ENCODE data around the gene TRMT1L.
"Not testable (repeated sequence)": the region's sequence is repeated elsewhere in the genome, so short reads cannot be mapped to it uniquely, and the experiment has no call there.

Gene TRMT1L, protein sequence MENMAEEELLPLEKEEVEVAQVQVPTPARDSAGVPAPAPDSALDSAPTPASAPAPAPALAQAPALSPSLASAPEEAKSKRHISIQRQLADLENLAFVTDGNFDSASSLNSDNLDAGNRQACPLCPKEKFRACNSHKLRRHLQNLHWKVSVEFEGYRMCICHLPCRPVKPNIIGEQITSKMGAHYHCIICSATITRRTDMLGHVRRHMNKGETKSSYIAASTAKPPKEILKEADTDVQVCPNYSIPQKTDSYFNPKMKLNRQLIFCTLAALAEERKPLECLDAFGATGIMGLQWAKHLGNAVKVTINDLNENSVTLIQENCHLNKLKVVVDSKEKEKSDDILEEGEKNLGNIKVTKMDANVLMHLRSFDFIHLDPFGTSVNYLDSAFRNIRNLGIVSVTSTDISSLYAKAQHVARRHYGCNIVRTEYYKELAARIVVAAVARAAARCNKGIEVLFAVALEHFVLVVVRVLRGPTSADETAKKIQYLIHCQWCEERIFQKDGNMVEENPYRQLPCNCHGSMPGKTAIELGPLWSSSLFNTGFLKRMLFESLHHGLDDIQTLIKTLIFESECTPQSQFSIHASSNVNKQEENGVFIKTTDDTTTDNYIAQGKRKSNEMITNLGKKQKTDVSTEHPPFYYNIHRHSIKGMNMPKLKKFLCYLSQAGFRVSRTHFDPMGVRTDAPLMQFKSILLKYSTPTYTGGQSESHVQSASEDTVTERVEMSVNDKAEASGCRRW

DNA sequence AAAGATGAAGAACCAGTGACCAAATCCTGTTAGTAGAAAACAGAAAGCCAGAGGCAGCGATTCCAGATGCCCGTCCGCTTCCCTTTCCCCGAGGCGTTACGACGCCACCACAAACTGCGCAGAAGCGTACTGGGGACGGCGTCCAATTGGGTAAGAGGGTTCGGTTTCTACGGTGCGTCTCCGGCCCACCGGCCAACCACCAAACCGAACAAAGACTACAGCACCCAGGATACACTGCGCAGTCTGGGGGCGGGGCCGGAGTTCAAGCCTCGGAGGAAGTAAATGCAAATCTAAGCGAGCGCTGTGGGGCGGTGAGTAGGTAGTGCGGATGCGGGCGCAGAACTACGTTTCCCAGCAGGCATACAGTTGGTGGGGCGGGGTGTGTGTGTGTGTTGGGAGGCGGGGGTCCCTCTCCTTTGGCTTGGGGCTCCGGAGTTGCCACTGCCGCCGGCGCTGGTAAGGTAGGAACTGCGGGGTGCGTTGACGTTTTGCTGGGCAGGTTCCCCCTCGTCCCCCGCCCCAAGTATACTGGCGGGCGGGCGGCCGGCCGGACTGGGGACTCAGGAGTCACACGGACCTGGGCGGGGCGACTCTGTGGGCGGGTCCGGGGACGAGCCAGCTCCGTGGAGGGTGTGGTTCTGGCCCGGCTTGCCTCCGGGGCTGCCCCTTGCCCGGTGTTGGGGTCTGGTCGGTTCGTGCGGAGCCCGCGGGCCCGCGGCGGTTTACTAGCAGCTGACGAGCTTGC is at the start of gene TRMT1L, which contains the start of gene SWT1:
TSS of gene TRMT1L (minus strand) at position 100 of the 745 bp plus-strand sequence. CDS start 241 bp downstream, outside the sequence.
TSS of gene SWT1 (plus strand) at position 314 of the 745 bp plus-strand sequence. CDS start 3,675 bp downstream, outside the sequence.
- peak; percentile 96 to 99 (median 98) for DNase-seq (ENCODE audit: low read depth in 4 of 4, low spot score in 1 of 4)

DNA sequence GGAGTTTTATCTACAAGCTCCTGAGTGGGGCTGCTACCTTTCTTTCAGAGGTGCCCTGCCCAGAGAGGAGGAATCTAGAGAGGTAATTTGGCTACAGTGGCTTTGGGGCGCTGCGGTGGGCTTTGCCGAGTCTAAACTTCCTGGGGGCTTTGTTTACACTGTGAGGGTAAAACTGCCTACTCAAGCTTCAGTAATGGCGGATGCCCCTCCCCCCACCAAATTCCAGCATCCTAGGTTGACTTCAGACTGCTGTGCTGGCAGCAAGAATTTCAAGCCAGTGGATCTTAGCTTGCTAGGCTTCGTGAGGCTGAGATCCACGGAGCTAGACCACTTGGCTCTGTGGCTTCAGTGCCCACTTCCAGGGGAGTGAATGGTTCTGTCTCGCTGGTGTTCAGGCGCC is 44.1 kb upstream of the TRMT1L start:
- no peak for DNase-seq (ENCODE audit: low read depth in 4 of 4, low spot score in 1 of 4)

DNA sequence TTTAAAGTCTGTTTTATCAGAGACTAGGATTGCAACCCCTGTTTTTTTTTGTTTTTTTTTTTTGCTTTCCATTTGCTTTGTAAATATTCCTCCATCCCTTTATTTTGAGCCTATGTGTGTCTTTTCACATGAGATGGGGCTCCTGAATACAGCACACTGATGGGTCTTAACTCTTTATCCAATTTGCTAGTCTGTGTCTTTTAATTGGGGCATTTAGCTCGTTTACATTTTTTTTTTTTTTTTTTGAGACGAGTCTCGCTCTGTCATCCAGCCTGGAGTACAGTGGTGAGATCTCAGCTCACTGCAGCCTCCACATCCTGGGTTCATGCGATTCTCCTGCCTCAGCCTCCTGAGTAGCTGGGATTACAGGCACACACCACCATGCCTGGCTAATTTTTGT is 42.0 kb upstream of the TRMT1L start:
- DNase-seq (ENCODE audit: low read depth in 4 of 4, low spot score in 1 of 4): not testable (repeated sequence)

DNA sequence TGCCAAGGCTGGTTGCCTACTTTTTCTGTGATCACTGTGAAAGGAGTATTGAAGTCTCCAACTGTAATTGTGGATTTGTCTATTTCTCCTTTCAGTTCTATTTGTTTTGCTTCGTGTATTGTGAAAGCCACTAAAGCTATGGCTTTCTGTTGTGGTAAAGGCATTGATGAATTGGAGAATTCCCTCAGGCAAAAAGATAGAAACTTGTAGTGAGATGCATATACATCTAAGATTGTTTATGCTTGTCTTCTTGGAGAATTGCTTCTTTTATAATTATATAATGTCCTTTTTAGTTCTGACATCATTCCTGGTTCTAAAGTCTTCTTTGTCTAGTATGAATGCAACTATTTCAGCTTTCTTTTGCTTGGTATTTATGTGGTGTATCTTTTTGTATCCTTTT is 37.0 kb upstream of the TRMT1L start:
- no peak for DNase-seq (ENCODE audit: low read depth in 4 of 4, low spot score in 1 of 4)

DNA sequence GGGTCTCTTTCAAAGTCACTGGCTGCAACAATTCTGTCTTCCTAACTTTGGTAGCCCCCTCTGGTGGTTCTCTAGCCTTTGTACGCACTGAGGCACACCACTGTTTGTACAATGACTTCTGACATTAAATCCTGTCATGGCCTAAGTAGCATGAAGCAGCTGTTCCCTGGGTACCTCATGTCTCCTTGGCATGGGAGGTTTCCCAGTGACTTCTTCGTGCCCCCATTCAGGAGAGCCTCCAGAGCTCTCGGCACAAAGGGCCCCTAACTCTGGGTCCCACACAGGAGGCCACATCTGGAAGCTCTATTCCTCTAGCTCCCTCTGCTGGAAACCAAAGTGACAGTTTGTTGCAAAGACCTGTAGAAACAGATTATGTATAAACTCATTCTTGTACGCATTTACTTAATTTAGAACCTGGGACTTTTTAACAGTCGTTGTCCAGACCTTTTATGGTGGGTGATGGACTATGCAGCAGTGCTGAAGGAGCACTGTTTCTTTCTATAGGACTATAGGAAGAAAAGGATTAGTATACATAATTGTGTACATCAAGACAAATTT is 13.6 kb upstream of the TRMT1L start:
- DNase-seq (ENCODE audit: low read depth in 4 of 4, low spot score in 1 of 4): no peak

DNA sequence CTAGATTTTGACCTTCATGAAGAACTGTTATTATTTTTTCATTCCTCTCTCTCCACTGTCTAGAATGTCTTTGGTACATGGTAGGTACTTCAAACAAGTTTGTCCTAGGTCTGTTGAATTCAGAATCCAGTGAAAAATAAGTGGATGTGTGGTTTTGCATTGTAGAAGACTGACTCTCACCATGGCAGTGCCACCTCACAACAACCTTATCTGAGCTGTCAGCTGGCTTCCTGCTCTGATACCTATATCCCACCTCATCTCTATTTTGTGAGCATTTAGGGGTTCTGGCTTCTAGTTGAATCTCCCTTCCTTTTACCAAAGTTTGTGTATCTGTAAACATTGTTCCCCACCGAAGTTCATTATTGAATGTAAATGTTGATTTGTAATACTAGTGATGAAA is 9.4 kb upstream of the TRMT1L start:
- no peak for DNase-seq (ENCODE audit: low read depth in 4 of 4, low spot score in 1 of 4)

DNA sequence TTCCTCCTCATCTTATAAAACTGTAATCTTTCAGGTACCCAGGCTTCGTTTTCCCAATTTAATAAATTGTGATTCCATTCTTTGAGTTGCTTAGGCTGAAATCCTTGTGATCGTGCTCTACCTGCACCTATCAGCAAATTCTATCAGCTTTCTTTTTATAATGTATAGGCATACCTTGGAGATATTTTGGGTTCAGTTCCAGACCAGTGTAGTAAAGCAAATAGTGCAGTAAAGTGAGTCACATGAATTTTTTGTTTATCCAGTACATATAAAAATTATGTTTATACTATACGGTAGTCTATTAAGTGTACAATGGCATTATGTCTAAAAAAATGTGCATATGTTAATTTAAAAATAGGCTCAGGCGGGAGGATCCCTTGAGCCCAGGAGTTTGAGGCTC is 5.7 kb upstream of the TRMT1L start:
- no peak for DNase-seq (ENCODE audit: low read depth in 4 of 4, low spot score in 1 of 4)

DNA sequence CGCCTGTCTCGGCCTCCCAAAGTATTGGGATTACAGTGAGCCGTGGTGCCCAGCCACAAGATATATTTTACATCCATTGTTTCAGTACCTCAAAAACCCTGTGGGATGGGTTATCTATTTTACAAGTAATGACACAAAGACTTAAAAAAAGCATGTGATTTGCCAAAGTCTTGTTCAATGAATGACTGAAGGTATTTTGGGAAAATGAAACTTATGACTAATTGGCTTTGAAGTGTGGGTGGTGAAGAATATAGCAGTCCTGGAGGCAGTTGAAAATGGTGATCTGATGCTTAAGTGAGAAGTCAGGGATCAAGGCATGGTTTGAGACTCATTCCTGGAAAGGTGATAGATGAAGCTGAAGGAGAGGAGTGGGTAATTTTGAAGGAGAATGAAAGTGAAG is 3.2 kb upstream of the TRMT1L start:
- no peak for DNase-seq (ENCODE audit: low read depth in 4 of 4, low spot score in 1 of 4)

DNA sequence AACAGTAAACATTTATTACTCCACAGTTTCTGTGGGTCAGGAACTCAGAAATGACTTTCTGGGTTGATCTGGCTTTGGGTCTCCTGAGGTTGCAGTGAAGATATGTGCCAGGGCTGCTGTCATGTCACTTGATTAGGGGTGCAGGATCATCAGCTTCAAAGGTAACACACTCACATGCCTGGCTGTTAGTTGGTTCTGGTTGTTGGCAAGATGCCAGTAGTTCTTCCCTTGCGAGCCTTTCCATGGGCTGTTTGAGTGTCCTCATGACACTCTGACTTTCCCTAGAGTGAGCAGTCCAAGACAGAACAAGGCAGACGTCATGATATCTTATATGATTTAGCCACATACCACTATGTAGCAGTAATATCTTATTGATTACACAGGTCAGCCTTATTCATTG is 2.0 kb upstream of the TRMT1L start:
- DNase-seq (ENCODE audit: low read depth in 4 of 4, low spot score in 1 of 4): no peak

DNA sequence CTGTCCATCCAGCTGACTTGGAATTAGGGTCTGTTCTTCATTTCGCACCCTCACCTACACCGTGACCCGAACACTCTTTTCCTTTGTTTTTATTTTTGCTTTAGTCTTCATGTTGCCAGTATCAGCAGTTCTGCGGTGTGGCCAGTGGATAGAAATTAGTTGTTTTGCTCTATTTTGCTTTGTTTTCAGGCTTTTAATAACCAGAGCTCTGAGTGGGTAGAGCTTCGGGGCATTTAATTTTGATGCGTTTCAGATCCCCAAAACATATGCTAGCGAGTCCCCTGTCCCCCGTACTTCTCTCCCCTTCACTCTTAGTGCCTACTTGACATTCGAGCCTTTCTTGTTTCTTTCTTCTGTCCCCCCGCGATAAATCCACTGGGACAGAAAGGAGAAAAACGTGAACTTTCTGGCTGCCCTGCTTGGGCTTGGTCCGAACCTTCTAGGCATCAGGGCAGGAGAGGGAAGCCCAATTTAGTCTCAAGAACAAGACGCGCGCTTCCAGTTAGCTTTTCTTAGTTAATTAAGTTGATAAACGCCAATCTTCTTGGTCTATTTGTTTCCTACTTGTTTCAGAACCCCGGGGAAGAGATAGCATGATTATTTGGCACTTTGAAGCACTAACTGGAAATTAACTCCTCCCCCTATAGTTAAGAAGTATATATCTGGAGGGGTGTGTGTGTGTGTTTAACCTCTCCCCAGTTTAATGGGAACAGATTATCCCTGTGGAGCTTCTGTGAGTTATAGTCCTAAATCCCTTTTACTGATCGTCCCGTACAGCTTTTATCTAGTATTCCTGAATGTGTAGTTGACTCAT is 1.1 kb upstream of the TRMT1L start:
- DNase-seq (ENCODE audit: low read depth in 4 of 4, low spot score in 1 of 4): no peak

DNA sequence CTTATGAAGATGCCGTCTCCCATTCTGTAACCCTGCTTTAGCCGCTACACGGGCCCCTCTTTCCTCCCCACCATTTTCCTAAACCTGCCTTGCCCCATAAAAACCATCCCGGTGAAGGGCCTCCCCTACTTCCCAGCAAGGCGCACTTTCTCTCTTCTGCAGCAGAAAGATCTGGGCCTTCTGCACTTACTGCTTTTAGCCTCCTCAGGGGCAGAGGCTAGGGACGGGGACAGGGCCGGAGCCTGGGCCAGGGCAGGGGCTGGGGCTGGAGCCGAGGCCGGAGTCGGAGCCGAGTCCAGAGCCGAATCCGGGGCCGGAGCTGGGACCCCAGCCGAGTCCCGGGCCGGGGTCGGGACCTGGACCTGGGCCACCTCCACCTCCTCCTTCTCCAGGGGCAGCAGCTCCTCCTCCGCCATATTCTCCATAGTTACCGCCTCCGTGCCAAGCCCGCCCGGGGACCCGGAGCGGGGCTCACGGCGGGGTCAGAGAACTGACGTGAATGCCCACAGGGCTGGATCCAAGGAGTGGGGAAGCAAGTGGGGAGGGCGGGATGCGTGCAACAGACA is 382 bp downstream of the TRMT1L start:
- DNase-seq (ENCODE audit: low read depth in 4 of 4, low spot score in 1 of 4): peak in 1 of 4 experiments; percentile 23

DNA sequence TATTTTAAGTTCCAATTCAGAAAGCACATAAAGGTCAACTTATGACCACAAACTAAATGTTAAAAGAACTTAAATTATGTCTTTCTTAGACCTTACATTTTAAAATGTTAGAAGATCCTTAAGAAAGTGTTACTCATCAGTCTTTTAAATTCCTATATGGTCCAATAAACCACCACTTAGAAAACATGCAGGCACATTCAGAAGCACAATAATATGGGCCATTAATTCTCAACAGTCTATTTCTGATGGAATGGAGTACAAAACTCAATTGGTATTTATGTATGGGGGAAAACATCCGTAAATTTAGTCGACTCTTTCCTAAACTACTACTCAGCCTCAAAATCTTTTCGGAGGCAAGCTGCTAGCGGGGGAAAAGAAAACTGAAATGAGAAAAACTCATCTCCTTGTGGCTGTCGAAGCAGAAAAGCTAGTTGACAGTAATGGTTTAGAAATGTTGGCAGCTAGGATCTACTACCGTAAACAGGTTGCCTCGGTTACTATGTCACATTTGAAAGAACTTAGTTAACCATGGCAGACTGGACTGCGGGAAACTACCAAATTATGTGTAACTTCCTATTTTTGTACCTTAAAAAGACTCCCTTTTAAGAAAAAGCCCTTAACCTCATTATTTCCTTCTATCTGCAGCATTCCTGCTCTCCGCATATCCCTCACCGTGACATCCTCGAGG is 1.0 kb downstream of the TRMT1L start:
- no peak for DNase-seq (ENCODE audit: low read depth in 4 of 4, low spot score in 1 of 4)

DNA sequence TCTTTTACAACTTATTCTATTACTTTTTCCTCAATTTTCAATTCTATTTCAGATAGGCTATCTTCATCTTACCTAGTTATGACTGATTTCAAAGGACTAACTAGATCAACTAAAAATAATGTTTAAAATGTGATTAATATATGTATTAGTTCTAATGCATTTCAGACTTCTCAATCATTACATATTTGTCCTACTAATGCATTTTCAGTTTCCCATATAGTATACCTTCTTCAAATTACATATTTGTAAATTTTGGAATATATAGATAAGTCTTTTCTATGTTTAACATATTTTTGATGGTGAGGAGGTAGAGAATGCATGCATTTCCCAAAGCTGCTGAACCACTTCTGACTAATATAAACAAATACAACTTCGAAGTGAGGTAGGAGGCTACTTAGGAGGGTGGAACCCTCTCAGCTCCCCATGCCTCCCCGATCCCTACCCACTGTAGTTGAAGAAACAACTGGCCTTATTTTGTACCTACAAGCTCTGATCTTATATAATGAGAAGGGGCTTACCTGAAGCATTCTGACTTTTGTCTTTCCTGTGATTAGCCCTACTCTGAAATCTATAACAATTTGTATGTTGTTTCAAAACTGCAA is 1.7 kb downstream of the TRMT1L start:
- no peak for DNase-seq (ENCODE audit: low read depth in 4 of 4, low spot score in 1 of 4)

DNA sequence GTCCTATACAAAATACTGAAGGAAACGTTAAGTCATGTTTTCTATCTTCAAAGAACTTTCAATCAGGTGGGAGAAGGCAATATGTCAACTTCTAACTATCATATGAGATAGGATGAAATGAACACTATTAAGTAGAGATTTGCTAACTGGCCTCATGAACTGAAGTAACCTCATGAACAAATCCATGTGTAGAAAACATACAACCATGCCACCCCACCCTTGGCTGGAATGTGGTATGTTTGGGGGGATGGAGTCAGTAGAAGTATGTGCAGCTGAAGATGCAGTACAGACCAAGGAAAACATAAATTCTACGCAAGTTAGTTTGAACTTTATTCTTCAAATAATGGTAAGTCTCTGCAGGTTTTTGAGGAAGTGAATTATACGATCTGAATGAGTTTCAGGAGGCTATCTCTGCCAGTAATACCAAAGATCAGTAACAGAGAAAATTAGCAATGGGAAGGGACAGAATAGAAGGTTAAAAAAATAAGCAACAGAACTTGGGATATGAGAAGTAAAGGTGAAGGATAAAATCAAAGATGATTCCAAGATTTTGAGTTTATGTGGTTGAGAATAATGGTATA is 4.5 kb downstream of the TRMT1L start:
- no peak for DNase-seq (ENCODE audit: low read depth in 4 of 4, low spot score in 1 of 4)

DNA sequence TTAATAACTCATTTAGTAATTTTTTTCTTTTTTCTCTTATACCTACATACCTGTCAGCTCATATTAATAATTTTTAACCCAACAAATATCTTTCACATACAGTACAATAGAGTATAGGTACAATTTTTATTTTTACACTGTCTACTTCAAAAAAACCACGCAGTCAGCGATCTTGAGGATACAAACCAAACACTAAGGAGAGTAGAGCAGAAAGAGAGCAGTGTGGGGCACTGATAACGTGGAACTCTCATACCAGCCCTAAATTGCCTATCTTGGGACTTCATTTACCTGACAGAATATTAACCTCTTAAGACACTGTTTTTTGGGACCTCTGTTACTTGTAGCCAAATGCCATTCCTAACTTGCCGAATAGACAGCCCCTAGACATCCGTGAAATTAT is 5.5 kb downstream of the TRMT1L start:
- no peak for DNase-seq (ENCODE audit: low read depth in 4 of 4, low spot score in 1 of 4)

DNA sequence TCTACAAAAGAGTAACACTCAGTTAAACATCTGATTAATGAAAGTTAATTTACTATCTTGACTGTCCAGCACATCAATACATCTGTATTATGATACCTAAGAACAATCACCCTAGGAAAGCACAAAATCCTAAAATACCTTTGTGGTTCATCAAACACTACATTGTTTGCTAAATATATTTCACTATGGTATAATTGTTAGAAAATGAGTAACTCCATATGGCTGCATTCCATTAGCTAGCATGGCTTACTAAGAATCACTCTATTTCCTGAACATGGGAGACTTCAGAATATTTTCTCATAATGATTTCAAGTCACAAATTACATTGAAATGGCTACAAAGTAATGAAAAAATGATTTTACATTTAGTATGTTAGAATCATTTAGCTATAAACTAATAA is 12.5 kb downstream of the TRMT1L start:
- DNase-seq (ENCODE audit: low read depth in 4 of 4, low spot score in 1 of 4): no peak

DNA sequence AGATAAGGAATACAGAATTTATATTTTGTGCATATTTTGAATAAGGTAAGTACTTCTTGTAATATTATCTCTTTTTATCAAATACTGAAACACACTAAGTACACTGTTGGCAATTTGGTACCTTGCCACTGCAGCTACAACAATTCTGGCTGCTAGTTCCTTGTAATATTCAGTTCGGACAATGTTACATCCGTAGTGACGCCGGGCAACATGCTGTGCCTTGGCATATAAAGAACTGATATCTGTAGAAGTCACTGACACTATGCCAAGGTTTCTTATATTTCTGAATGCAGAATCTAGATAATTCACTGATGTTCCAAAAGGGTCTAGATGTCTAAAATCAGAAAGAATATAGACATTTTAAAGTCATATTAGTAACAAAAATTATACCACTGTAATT is 17.5 kb downstream of the TRMT1L start:
- DNase-seq (ENCODE audit: low read depth in 4 of 4, low spot score in 1 of 4): no peak

DNA sequence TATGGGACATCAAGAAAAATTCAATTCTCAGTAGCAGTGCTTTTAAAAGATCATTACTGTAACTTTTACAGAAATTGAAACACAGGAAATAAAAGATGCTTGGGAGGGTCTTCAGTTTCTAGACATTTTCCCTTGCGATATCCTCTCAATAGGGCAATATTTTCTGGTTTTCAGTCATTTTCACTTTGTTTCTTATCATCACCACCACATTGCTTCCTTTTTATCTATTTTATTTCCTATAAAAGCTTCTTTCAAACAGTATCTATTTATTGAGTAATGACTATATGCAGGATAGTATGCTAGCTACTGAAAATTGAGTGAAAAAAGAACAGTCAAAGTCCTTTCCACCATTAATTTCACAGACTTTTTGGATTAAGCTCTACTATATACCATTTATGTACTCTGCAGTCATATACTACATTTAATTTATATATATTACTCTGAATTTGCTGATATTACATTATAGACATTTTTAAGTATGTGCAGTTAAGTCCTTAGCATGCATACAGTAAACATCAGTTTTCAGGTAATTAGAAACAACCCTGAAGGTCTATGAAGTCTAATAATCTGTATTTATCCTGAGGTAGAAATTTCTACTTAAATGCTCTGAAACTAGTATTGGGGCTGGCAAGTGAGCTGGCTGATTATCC is 18.7 kb downstream of the TRMT1L start:
- no peak for DNase-seq (ENCODE audit: low read depth in 4 of 4, low spot score in 1 of 4)
